Measurements from ENCODE around the gene CTSD.
A peak's percentile ranks its signal among the peaks of the same experiment; 100 is the strongest.
"Not testable (repeated sequence)": the region's sequence is repeated elsewhere in the genome, so short reads cannot be mapped to it uniquely, and the experiment has no call there.

Gene CTSD

DNA sequence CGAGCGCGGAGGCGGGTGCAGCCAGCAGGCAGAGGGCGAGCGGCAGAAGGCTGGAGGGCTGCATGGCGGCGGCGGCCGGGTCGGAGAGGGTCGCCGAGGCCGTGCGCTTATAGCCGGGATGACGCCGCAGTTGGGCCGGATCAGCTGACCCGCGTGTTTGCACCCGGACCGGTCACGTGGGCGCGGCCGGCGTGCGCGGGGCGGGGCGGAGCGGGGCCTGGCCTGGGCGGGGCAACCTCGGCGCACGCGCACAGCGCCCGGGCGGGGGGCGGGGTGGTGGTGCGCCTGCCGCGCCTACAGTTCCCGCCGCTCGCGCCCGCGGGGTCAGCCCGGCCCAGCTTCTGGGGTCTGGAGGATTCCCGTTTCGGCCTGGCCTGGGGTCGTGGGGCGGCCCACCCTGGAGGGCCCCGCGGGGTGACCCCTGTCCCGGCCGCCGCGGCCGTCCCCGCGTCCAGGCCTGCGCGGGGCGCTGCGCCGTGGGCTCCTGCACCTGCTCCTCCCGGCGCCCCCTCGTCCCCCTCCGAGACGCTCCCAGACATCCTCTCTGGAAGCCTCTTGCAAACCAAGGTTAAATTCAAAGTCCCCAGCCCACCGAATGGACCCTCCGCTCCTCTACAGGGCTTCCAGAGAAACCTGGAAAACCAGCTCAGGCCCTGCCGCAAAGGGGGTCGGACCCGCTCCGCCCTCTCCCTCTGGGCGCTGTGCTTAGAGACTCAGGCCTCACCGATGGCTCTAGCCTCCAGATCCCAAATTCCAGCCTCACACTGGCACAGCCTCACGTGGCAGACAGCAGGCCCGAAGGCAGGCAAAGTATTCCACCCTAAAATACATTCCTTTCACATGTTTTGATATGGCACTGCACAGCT lies at the start of gene CTSD:
Gene CTSD, minus strand, starts transcription at position 132 of the 866 bp plus-strand sequence. Its CDS starts 68 bp downstream, at position 64.
- DNase-seq = peak; percentile 89

DNA sequence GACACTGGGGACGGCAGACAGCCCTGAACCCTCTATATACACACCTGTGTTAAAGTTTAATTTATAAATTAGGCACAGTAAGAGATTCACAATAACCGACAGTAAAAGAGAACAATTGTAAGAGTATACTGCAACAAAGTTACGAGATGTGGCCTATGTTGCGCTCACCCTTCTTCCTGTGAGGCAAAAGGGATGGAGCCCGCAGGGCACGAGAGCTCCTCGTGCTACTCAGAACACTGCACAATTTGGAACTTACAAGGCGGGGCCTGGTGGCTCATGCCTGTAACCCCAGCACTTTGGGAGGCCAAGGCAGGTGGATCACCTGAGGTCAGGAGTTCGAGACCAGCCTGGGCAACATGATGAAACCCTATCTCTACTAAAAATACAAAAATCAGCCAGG lies 49.6 kb upstream of the CTSD start:
- not testable (repeated sequence) for DNase-seq

DNA sequence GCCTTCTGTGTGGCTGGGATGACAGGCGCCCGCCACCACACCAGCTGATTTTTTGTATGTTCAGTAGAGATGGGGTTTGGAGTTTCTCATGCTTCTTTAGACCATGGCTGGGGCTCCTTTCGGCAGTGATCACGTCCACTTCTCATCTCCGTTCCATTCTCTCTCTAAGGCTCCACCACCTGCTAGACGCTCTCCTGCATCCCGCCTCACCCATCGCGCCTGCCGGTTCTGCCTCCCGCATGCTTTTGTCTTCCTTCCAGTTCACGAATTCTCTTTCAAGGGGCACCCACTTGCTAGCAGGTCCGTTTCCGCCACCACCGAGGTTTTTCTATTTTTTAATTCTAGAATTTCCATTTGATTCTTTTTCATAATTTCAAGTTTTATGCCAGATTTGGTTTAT lies 49.1 kb upstream of the CTSD start:
- DNase-seq = no peak

DNA sequence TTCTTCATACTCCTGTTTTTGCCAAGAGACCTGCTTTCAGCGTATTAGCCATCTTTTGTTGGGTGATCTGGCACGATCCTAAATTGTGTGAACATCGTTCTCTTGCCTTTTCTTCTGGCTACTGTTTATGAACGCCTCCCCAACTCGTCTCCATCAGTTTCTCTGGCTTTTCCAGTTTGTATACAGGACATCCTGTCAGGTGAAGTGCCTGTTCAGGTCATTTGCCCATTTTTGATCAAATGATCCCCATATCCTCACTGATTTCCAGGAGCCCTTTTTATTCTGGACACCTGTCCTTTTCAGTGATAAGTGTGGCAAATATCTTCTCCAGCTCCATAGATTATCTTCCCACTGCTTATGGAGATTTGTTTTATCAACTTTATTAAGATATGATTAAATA lies 48.5 kb upstream of the CTSD start:
- no peak for DNase-seq

DNA sequence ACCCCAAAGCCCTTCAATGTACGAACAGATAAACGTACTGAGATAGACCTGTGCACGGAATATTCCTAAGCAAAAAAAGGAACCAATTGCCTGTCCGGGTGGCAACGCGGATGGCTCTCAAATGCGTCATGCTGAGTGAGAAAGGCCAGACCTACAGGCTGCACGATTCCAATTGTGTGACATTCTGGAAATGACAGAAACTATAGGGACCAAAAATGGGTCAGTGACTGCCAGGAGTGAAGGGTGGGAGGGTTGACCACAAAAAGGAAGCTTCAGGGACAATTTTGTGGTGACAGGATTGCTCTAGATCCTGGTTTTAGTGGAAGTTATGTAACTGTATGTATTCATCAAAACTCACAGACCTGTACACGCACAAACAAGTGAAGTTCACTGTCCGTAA lies 47.0 kb upstream of the CTSD start:
- no peak for DNase-seq

DNA sequence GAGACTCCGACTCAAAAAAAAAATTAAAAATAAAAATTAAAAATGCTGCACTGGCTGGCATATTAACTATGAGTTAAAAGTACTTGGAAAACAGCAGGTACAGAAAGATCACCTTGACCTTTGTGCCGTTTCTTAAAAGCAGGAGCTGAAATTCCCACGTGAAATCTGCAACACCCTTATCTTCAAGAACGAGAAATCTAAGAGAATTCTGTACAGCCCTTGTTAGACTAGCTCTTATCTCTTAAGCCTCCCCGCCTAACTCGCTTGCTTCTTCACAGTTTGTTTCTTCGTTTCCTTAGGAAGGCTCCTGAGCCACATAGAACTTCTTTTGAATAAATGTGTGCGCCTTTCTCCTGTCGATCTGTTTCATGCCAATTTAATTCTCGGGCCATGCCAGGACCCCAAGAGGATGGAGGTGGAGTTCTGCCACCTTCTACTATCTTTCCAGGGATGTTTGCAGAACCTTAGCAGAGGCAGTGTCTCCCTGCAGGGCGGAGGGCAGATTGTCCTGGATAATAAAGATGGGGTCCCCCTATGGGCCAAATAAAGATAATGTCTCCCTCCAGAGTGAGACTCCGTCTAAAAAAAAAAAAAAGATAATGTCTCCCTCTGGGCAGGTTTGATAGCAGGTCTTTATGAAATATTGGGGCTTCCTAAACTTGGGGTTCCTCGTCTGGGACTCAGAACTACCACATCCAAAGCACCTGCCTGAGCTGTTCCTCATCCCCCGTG lies 43.7 kb upstream of the CTSD start:
- no peak for DNase-seq

DNA sequence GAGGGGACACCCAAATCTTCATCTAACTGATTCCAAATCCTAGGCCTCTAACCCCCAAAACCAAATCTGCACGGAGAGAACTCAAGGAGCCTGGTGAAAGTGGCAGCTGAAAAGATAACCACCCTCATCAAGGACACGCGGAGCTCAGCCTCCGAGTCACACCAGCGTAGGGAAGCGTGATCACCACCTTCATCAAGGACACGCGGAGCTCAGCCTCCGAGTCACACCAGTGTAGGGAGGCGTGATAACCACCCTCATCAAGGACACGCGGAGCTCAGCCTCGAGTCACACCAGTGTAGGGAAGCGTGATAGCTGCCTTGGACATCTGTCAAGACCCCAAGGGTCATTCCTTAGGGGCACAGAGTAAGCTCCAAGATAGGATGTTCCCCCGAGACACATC lies 41.8 kb upstream of the CTSD start:
- no peak for DNase-seq

DNA sequence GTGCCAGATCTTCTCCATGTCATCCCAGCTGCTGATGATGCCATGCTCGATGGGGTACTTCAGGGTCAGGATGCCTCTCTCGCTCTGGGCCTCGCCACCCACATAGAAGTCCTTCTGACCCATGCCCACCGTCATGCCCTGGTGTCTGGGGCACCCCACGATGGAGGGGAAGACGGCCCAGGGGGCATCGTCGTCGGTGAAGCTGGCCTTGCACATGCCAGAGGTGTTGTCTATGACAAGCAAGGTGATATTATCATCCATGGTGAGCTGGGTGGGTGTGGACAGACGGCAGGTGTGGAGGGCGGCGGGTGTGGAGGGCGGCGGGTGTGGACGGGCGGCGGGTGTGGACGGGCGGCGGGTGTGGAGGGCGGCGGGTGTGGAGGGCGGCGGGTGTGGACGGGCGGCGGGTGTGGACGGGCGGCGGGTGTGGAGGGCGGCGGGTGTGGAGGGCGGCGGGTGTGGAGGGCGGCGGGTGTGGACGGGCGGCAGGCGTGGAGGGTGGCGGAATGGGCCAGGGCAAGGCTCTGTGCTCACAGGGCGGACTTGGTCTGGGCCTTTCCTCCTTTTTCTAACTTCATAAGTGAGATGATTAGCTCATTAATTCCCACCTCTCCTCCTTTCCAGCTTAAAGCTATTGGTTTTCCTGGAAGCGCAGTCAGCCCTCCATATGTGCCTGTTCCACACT lies 40.2 kb upstream of the CTSD start:
- not testable (repeated sequence) for DNase-seq

DNA sequence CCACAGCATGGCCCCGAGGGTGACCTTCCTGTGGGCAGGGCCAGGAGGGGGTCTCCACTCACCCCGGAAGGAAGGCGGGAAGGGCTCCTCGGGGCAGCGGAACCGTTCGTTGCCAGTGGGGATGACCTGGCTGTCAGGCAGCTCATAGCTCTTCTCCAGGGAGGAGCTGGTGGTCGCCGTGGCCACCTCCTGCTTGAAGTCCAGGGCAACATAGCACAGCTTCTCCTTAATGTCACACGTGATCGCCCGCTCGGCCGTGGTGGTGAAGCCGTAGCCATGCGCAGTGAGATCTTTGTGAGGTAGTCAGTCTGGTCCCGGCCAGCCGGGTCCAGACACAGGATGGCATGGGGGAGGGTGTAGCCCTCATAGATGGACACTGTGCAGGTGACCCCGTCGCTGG lies 39.5 kb upstream of the CTSD start:
- DNase-seq = no peak

DNA sequence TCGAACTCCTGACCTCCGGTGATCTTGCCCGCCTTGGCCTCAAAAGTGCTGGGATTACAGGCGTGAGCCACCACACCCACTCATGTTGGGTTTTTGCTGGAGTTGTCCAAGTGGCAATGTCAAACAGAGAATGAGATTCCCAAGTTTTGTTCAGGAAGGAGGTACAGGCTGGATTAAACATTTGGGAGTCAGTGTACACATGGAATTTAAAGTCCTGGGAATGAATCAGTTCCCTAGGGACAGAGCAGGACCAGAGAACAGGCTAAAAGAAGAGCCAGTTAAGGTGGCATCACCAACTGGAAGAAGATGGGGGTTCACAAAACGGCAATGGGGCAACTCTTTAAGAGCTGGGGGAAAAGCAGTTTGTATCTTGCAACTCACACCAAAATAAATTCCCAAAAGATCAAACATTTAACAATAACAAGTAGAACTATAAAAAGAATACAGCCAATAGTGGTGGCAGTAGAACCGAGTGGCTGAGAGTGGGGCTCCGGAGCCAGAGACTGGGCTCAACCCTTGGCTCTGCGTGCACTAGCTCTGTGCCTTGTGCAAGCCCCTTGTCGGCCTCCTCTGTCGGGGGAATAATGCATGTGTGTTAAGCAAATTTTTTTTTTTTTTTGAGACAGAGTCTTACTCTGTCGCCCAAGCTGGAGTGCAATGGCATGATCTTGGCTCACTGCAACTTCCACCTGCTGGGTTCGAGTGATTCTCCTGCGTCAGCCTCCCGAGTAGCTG lies 33.8 kb upstream of the CTSD start:
- no peak for DNase-seq

DNA sequence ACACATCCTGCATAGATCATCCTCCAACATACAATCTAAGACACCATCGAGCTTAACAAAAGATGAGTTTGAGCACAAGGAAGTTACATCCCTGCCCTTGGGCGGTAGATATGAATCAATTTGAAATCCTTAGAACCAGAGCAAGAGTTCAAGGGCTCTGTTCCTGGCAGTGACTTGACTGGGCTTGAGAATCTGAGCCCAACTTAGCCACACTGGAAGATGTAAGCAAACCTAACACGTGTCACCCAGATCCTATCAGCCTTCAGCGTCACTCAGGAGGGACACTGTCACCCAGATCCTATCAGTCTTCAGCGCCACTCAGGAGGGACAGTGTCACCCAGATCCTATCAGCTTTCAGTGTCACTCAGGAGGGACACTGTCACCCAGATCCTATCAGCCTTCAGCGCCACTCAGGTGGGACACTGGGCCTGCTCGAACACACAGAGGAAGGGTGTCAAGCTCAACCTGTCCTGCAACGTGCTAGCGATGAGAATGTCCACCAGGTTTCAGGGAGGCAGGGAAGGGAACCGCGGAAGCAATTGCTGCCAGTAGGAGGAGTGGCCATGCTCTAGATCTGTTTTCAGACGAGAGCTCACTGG lies 32.8 kb upstream of the CTSD start:
- no peak for DNase-seq

DNA sequence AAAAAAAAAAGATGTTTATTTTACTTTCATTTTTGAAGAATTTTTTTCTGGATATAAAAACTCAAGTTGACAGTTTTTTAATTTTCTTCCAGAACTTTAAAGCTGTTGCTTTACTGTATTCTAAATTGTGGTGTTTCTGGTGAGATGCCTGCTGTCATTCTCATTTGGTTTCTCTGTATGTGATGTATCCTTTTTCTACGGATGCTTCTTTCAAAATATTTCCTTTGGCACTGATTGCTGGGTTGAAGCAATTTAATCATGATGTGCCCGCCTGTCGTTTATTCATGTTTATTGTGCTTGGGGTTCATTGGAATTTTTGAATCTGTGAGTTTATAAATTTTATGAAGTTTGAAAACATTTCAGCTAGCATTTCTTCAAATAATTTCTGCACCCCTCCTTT lies 29.4 kb upstream of the CTSD start:
- no peak for DNase-seq

DNA sequence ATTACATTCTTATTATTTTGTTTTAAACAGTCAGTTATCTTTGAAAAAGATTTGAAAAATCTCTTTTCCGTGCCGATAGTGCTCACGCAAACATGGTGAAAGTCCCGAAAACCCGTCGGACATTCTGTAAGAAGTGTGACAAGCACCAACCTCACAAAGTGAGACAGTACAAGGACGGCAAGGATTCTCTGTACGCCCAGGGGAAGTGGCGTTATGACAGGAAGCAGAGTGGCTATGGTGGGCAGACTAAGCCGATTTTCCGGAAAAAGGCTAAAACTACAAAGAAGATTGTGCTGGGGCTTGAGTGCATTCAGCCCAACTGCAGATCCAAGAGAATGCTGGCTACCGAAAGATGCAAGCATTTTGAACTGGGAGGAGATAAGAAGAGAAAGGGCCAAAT lies 28.7 kb upstream of the CTSD start:
- DNase-seq = no peak

DNA sequence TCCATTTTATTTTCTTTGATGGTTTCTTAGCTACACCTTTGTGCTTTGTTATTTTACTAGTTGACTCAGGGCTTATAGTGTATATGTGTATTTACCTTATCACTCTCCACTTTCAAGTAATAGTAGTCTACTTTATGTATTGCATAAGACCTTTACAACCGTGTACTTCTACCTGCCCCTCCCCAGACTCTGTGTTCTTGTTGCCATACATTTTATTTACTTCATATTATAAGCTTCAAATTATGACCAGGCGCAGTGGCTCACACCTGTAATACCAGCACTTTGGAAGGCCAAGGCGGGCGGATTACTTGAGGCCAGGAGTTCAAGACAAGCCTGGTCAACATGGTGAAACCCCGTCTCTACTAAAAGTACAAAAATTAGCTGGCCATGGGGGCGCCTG lies 28.2 kb upstream of the CTSD start:
- DNase-seq = no peak

DNA sequence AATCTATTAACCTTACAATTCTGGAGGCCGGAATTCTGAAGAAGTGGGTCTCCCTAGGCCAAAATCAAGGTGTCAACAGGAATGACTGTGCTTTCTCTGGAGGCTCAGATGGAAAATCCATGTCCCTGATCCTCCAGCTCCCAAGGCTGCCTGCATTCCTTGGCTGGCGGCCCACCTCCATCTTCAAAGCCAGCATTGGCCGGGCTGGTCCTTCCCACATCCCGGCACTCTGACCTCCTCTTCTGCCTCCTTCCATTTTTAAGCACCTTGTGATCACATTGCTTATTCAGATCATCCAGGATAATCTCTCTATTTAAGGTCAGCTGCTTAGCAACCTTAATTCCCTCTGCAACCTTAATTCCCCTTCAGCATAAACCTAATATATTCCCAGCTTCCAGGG lies 22.7 kb upstream of the CTSD start:
- no peak for DNase-seq

DNA sequence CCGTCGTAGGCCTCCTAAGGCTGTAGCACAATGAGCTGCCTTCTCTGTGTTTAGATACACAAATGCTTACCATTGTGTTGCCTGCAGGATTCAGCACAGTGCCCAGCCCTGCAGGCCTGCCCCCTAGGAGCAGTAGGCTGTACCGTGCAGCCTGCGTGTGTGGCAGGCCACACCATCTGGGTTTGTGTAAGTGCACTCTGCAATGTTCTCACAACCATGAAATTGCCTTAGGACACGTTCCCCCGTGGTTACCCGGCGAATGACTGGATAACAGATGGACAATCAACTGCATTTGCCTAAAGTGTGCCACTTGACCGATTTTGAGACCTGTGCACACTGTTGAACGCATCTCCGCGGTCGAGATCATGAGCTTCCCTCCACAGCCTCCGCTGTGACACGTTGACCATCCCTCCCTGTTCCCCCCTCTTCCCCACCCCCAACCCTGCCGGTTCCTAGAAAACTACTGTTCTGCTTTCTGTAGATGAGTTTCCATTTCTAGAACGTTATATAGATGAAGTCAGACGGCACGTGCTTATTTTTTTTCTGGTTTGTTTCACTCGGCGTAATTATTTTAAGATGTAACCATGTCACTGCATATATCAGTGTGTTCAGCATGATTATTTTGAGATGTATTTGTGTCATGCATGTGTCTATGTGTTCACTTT lies 22.2 kb upstream of the CTSD start:
- no peak for DNase-seq

DNA sequence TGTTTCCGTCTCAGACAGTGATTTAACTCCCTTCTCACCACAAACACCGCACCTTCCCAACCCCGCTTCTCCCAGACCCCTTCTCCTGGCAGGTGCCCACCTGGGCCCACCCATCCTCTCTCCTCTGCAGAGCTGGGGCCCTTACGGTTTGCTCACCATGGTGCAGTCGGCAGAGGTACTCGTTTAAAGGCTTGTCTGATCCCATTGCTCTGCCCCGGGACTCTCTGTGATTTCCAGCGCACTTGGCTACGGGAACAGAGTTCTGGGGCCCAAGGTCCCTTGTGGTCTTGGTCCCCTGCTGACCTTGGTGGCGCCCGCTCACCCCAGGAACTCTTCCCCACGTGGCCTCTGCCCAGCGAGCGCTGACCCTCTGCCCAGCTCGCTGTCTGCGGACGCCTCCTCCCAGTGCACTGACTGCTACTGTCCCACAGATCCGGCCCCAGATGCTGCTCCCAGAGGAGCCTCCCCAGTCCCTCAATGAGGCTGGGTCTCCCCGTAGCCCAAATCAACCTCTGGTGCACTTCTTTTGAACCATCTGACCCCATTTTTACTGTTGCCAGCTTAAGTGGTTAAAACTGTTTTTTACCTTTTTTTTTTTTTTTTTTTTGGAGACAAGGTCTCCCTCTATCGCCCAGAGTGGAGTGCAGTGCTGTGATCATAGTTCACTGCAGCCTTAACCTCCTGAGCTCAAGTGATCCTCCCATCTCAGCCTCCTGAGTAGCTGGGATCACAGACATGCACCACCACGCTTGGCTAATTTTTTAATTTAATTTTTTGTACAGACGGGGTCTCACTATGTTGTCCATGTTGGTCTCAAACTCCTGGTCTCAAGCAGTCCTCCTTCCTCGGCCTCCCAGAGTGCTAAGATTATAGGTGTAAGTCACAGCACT lies 21.3 kb upstream of the CTSD start:
- no peak for DNase-seq

DNA sequence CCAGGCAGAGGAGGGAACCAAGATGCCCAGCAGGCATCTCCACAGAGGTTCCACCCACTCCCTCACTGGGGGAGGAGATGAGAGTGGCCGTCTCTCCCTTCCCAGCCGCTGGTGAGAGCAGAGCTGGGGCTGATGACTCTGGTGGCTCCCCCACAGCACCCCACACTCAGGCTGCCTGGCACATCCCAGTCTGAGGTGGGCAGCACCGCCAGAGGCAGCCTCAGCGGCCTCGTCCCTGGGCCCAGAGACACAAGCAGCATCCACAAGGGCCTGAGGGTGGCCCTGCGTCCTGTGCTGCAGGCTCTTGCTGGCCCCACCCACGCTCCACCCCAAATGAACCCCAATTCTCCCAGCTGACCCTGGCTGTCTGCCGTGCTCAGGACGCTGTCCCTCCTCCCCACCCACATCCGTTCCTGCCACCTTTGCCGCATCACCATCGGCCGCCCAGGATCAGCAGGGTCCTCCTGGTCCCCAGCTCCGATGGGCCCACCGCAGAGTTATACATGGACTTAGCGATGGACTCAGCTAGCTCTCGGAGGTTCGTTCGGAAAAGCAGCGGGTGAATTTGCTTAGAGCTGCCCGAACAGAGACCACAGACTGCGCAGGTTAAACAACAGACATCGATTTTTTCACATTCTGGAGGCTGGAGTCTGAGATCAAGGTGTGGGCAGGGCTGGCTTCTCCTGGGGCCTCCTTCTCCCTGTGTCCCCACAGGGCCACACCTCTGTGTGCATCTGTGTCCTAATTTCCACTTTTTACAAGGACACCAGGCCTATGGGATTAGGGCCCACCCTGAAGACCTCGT lies 20.2 kb upstream of the CTSD start:
- no peak for DNase-seq

DNA sequence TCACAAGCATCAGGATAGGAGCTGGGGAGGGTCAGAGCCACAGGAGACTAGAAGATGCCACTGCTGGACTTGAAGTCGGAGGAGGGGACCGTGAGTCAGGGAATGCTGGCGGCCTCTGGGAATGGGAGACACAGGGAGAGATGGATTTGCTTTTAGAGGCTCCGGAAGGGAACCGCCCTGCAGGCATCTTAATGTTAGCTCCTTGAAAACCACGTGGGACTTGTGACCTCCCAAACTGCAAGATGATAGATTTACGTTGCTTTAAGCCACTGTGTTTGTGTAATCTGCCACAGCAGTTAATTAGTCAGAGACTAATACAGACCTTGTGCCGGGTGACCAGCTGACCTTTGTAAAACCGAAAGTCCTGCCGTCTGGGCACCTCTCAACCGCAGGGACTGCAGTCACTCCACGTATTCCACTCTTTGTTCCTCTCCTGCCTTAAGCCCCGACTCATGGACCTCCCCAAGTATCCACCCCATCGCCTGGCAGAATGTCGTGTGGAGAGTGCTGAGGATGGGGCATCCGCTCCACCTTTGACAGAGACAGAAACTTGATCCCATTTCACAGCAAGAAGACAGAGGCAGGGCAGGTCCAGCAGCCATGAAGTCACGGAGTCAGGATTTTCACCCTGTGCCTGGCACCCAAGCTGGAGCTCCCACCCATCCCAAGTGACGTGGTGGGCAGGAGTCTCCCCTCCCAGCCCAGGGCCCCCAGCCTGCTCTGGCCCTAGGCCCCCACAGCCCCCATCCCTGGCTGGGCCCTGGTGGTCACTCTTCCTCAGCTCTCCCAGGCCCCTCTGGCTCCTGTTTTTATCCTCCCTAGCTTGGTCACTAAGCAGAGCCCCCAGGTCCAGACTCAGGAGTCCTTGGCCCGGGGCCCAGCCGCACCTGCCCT lies 19.4 kb upstream of the CTSD start:
- no peak for DNase-seq

Data from stimulated activated CD4-positive, alpha-beta T cell treated with anti-CD3 and anti-CD28 coated beads, Interleukin-4, amount 100 ng/mL, for 1 hour (primary cell).